Dermis blood vessel endothelial cell (primary cell): Measurements from ENCODE around the gene OCLN. TPM values are rescaled to one million over a fixed set of nuclear protein-coding genes. Genes with fewer than 3 reads are reported as not detected.
"Not testable (repeated sequence)": the region's sequence is repeated elsewhere in the genome, so short reads cannot be mapped to it uniquely, and the experiment has no call there.

Experiments used
- DNase-seq: peaks from one replicate; pipeline ENCODE4 v3.0.0; 2010
- total RNA-seq: library from RNA; depleted of rRNA; stranded (reverse); fragments of >200 nt; gene quantifications from 2 replicates; pipeline ENCODE4 v1.2.3, GENCODE V29; 2014

The OCLN gene
- total RNA-seq, 1 donor from 2014 or later: 4.4 TPM

- no peak for DNase-seq
Observed at GRCh38 chr5:69530561-69531405, 38.2 kb downstream of the OCLN start.

GRCh38 chr5:69531406-69531801 is 38.8 kb downstream of the OCLN start:
- DNase-seq: no peak

- DNase-seq: not testable (repeated sequence)
Observed at GRCh38 chr5:69537911-69538310, 45.3 kb downstream of the OCLN start.

- not testable (repeated sequence) for DNase-seq
Observed at GRCh38 chr5:69538735-69539134, 46.1 kb downstream of the OCLN start.

GRCh38 chr5:69541347-69541746 is 48.8 kb downstream of the OCLN start:
- not testable (repeated sequence) for DNase-seq

- DNase-seq: not testable (repeated sequence)
Observed at GRCh38 chr5:69542838-69543618, 50.4 kb downstream of the OCLN start.

GRCh38 chr5:69544602-69545001 is 52.0 kb downstream of the OCLN start:
- DNase-seq: not testable (repeated sequence)

GRCh38 chr5:69559908-69560330 is 67.3 kb downstream of the OCLN start, which contains the start of gene GTF2H2C:
GTF2H2C (plus strand) TSS chr5:69560191; CDS start chr5:69565133, 4,942 bp downstream.
- DNase-seq: peak; percentile 47

- not testable (repeated sequence) for DNase-seq
Observed at GRCh38 chr5:69560587-69561431, 68.2 kb downstream of the OCLN start.

GRCh38 chr5:69566172-69566571 is 73.6 kb downstream of the OCLN start:
- DNase-seq: not testable (repeated sequence)

- DNase-seq: not testable (repeated sequence)
Observed at GRCh38 chr5:69568072-69568471, 75.5 kb downstream of the OCLN start.

- DNase-seq: not testable (repeated sequence)
Observed at GRCh38 chr5:69583356-69583755, 90.8 kb downstream of the OCLN start.

GRCh38 chr5:69596114-69596840 is 103.7 kb downstream of the OCLN start:
- DNase-seq: not testable (repeated sequence)

GRCh38 chr5:69601947-69602346 is 109.4 kb downstream of the OCLN start:
- not testable (repeated sequence) for DNase-seq

GRCh38 chr5:69606839-69607238 is 114.2 kb downstream of the OCLN start:
- DNase-seq: not testable (repeated sequence)

Other genes with a start within 250 kb of the OCLN start
- gene CCDC125, start 160.0 kb upstream of the OCLN start, total RNA-seq: 5.6 and 8.7 TPM in 2 replicates
- 21.3 and 52.0 TPM in 2 replicates for gene AK6, start 123.3 kb upstream of the OCLN start, total RNA-seq
- 56.7 and 94.0 TPM in 2 replicates for gene TAF9, start 123.3 kb upstream of the OCLN start, total RNA-seq
- 17.4 and 19.1 TPM in 2 replicates for gene RAD17, start 123.0 kb upstream of the OCLN start, total RNA-seq
- gene MARVELD2, start 77.7 kb upstream of the OCLN start, total RNA-seq: 2.0 and 3.1 TPM in 2 replicates
- 20.9 and 34.4 TPM in 2 replicates for gene GTF2H2C, start 67.4 kb downstream of the OCLN start, total RNA-seq